HEK293 (cell line): Measurements from ENCODE around the gene SPATA33.

Experiments
- ATF2 ChIP-seq: fragments of 450-650 bp; formaldehyde crosslinking; IDR thresholded peaks from 2 replicates; pipeline ENCODE4 v1.5.1; 2016; ENCODE audit warnings: missing biosample characterization, missing genetic modification characterization, low read depth
- CTCF ChIP-seq: fragments of 450-650 bp; formaldehyde crosslinking; IDR thresholded peaks from 2 replicates; pipeline ENCODE4 v1.5.1; 2016; ENCODE audit warnings: missing biosample characterization, missing genetic modification characterization
- KLF7 ChIP-seq: fragments of 450-650 bp; formaldehyde crosslinking; IDR thresholded peaks from 2 replicates; pipeline ENCODE4 v1.5.1; 2016; ENCODE audit warnings: missing biosample characterization, missing genetic modification characterization, borderline replicate concordance
- PBX3 ChIP-seq: sonication (generic); formaldehyde crosslinking; IDR thresholded peaks from 2 replicates; pipeline ENCODE4 v1.8.1; 2022; ENCODE audit warnings: mild to moderate bottlenecking, moderate library complexity, missing genetic modification reagents
- ZBTB44 ChIP-seq: fragments of 450-650 bp; IDR thresholded peaks from 2 replicates; pipeline ENCODE4 v1.5.1; 2018; ENCODE audit warnings: missing biosample characterization, mild to moderate bottlenecking, missing genetic modification characterization
- ZBTB48 ChIP-seq: fragments of 450-650 bp; formaldehyde crosslinking; IDR thresholded peaks from 2 replicates; pipeline ENCODE4 v1.5.1; 2016; ENCODE audit warnings: missing biosample characterization, missing genetic modification characterization

GRCh38 chr16:89688395-89688794 lies 30.8 kb downstream of the SPATA33 start:
- TF ChIP-seq CTCF (tag by site-specific recombination) (no peak), ATF2 (tag by site-specific recombination) (no peak), ZBTB48 (tag by site-specific recombination) (no peak), KLF7 (tag by site-specific recombination) (no peak), PBX3 (no peak), ZBTB44 (tag by site-specific recombination) (no peak)
